SHP77 (cell line): ENCODE results near the gene LMX1B.
"Not testable (repeated sequence)": the region's sequence is repeated elsewhere in the genome, so short reads cannot be mapped to it uniquely, and the experiment has no call there.

ENCODE experiments used
- DNase-seq, 2 experiments: peaks; one replicate each; lab custom pipeline; 2025; lab: John Stamatoyannopoulos, UW

The LMX1B gene

DNA sequence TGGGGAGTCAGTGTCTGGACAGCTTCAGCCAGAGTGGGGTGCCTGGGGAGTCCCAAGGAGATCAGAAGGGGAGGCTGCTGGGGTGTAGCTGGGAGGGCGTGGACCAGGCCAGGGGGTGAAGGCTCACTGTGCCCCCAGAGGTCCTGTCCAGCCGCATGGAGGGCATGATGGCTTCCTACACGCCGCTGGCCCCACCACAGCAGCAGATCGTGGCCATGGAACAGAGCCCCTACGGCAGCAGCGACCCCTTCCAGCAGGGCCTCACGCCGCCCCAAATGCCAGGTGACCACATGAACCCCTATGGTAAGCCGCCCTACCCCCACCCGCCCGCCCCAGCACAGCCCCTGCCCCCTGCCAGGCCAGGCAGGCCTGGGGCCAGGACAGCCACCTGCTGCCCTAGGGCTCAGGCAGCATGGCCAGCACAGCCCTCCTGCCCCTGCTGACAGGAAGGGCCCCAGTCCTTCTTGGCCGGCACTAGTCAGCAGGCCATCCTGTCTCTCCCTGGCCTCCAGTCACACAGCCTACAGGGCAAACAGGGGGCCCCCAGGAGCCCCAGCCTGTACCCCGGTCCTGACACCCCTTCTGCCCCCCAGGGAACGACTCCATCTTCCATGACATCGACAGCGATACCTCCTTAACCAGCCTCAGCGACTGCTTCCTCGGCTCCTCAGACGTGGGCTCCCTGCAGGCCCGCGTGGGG lies 82.1 kb downstream of the LMX1B start:
- no peak for DNase-seq

DNA sequence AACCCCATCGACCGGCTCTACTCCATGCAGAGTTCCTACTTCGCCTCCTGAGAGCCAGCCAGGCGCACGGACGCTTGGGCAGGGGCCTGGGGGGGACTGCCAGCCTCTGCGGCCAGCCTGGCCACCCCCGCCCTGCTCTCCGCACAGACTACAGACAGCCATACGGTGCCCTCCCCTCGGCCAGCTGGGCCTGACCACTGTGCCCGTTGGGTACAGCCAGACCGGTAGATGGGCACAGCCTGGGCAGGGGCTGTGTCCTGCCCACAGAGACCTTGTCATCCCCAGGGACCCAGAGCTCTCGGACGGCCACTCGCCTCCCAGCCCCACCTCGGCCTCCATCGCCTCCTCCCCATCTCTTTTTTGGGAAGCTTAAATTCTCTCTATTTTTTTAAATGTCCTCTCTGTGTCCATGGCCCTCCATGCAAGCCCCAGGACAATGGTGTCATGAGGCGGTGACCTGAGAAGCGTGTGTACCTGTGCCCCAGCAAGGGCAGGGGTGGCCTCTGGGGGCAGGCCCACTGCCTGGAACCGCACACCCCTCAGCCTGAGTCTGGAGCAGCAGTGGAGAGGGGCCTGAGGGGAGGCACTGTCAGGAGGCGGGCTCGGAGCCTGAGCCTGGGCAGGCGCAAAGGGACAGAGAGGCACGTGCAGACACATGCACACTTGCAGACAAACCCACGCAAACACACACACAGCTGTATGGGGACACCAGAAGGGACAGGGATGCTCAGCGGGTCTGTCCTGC lies 82.8 kb downstream of the LMX1B start:
- no peak for DNase-seq

DNA sequence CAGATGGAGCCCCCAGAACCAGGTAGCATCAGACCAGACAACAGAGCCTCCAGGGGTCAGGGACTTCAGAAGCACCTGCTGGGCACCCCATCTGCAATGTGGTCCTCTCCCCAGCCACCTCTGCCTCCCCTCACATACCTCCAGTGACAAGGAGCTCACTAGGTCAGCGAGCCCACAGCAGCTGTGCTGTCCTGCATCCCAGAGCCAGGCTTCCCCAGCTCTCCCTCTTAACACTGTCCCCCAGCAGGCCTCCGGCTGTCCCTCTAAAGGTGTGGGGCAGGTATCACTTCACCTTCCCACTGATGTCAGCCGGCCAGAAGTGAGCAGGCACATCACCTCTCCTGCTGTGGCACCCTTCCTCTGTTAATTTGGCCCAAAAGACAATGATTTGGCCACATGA lies 83.6 kb downstream of the LMX1B start:
- DNase-seq: no peak

DNA sequence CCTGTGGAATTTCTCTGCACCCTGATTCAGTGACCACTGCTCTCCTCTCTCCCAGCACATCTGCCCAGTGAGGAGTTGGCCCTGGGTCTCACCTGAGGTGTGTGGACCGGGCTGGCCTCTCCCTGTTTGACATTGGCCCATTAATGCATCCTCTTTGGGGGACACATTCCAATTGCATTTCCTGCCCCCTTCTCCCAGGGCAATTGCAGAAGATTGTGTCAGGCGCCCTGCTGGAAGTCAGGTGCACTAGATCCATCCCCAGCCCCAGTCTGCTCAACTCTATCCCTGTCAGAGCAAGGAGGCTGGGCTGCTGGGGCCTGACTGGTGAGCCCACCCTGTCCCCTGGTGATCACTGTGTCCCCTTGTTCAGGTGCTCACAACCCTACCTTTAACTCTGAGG lies 84.5 kb downstream of the LMX1B start:
- no peak for DNase-seq

DNA sequence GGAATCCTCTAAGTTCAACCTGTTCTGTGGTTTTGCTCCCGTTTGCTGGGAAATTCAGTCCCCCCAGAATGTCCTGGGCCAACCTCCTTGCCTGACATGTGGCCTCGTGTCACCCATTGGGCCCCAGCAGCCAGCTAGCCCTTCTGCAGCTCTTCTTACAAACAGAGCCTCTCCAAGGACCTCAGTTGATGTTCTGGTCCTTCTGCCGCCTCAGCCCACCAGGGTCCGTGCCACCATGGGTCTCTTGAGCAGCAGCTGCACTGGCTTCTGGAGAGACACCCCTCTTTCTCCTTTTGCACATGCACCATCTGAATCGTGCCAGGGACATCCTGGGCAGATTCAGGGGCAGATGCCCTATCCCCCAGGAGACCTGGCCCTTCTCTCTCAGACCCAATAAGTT lies 85.0 kb downstream of the LMX1B start:
- no peak for DNase-seq

DNA sequence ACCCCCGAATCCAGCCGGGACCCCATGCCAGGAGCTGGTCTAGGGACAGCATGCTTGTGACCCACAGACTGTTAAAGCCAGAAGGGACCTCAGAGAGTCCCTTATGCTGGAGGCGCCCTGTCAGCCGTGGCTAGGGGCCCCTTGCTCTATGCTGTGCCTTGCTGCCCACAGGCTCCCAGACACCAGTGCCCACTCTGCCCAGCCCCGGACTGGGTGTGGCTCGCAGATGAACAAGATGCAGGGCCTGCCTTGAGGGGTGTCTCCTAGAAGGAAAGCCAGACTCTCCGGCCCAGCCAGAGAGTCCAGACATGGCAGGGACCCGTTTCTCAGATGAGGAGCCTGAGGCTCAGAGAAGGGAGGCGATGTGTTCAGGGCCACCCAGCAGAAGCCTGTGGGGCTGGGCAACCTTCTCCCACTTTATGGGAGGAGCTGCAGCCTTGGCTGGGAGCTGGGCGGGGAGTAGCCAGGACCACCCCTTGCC lies 85.7 kb downstream of the LMX1B start:
- DNase-seq: no peak

DNA sequence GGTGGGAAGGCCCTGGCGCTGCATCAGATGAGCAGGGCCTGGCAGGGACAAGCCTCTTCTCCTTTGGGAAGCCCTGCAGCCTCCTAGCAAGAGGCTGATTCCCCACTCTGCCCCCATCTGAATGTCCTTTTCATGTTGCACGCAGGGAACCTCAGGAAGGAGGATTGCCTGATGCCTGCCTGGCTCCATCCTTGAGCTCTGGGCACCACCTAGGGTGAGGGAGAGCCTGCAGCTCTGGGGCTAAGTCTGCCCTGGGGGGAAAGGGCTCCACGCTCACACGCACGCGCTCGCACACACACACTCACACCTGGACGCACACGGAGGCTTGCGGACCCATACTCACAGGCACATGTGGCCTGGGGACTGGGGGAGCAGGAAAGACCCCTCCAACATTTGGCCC lies 86.6 kb downstream of the LMX1B start:
- DNase-seq: no peak

DNA sequence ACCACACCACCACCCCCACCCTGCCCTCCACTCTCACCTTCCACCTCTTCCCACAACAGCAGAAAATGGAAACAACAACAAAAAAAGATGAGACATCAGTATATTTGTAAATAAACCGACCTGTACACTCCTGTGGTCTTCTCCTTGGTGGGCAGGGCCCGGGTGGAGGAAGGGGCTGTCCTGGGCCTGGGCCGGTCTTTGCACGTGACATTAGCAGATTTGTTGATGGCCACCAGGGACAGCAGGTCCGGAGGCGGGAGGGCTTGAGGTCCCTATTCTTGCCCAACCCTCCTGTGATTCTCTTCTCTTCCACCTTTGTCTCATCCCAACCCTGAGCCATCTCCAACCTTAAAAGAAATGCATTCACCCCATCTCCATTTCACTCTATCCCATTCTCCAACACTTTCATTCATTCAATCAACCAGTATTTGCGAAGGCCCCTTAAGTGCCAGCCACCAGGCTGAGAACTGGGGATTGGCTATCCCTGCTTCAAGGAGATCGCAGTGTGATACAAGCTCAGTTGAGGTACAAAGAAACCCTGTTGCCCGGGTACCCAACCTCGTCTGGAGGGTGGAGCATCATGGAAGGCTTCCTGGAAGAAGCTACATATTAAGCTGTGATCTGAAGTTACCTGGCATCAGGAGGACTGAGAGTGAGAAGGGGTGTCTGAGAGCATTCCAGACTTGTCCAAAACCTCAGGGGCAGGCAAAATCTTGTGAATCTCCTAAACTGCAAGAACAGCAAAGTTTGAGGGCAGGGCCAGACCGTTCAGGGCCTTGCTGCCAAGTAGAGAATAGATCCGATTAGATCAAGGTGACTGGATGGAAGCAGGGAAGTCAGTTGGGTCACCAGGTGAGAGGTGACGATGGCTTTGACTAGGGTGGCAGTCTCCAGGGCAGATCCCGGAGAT lies 87.4 kb downstream of the LMX1B start:
- no peak for DNase-seq

DNA sequence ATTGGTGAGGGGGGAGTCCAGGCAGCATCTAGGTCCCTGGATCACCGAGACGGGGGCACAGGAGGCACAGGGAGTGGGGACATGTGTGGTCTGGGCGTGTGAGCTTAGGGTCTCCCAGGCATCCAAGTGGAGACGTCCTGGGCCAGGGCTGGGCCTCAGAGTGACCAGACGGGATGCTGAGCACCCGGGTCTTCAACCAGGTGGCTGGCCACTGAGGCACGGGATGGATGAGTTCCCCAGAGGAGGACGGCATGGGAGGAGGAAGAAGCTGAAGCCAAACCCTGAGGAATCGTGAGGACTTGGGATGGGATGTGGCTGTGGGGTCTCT lies 88.0 kb downstream of the LMX1B start:
- DNase-seq: no peak

DNA sequence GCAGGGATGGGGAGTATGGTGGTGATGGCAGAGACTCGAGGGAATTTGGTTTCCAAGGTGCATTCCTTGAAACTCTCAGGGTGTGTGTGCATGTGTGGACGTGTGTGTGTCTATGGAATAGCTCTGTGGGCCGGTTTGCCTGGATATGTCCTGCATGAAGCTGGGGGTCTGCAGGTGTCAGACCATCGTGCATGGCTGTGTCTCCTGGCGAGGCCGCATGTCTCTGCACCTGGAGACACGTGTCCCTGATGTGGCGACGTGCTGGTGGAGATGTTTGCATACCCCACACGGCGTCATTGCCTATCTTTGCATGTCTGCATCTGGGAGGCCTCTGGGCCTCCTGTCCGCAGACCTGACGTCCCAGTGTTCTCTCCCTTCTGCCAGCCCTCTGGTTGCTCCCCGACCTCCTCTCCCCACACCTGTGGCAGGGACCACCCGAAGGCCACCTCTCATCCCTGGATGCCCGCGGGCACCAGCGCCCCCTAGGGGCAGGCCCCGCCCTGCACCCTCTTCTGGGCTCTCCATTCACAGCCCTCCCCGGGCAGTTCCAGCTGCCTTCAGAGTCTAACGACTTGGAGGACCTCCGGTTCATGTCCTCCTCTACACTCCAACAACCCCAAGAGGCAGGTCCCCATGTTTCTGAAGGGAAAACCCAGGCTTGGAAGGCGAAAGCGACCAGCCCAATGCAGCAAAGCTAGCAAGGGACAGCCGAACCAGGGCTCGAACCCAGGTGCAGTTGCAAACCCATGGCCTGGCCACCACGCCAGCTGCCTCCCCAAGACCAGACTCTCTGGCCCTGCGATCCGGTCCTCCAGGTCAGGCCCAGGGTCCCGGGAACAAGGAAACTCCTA lies 88.6 kb downstream of the LMX1B start:
- DNase-seq: no peak

DNA sequence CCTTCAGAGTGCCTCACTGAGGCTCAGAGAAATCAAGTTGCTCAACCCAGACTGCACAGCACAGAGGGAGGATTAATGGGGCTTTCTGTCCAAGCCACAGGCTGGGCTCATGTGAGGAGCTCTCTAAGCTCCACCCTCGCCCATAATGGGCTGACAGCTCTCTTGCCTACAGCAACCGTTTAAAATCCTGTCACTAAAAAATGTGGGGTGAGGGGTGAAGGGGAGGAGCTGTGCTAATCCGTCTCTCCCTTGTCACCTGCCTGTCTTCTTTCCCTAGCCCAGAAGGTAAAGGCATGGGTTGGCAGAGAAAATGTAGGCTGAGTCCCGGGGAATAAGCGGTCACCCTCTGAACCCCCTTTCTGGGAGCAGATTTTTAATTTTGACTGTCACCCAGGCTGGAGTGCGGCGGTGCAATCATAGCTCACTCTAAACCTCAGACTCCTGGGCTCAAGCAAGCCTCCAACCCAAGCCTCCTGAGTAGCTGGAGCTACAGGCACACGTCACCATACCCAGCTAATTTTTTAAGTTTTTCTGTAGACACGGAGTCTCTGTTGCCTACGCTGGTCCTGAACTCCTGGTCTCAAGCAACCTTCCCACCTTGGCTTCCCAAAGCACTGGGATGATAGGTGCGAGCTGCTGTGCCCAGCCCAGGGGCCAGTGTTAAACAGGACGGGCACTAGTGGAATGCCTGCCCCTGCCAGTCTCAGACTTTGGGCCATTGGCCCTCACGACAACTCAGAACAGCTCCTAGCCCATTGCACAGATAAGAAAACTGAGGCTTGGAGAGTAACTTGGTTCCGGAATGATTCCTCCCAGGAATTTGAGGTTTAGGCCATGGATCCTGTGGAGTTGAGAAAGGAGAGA lies 89.5 kb downstream of the LMX1B start:
- no peak for DNase-seq

DNA sequence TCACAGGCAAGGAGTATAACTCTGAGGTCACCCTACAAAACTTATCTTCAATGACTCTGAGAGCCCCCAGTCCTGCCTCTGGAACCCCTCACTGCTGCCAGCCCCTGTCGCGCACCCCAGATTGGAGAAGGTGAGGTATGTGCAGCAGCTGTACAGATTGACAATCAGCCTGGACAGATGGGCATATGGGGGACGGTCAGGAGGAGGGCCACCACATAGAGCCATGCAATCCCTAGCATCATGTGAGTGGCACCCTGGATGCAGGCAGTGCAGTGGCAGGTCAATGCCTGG lies 90.1 kb downstream of the LMX1B start:
- DNase-seq: no peak

DNA sequence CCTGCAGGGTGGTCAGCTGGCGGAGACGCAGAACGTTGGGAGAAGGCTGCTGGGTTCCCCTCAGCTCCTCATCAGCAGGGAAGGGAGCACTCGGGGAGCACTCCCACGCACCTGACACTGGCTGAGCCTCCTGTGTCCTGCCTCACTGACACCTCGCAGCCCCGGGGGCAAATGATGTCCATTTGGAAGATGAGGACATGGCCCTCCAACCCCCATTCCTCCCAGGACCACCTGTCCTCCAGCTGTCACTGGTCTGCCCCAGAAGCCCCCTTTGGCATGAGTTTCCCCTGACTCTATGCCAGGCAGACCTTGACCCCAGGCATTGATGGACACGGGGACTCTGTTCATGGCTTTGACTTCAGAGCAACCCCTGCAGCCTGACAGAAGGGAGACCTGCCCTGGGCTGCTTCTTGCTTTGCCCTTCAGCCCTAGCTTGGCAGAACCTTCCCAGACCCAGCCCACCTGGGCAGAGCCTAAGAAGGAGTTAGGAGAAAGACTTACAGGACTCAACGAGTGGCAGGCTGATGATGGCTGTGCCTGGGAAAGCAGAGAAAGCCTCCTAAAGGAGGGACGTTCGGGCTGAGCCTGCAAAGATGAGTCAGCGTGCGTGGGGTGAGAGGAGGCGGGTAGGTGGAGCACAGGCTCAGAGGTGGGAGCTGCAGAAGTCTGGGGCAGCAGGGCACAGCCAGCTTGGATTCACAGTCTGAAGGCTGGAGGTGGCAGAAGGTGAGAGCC lies 90.6 kb downstream of the LMX1B start:
- no peak for DNase-seq

DNA sequence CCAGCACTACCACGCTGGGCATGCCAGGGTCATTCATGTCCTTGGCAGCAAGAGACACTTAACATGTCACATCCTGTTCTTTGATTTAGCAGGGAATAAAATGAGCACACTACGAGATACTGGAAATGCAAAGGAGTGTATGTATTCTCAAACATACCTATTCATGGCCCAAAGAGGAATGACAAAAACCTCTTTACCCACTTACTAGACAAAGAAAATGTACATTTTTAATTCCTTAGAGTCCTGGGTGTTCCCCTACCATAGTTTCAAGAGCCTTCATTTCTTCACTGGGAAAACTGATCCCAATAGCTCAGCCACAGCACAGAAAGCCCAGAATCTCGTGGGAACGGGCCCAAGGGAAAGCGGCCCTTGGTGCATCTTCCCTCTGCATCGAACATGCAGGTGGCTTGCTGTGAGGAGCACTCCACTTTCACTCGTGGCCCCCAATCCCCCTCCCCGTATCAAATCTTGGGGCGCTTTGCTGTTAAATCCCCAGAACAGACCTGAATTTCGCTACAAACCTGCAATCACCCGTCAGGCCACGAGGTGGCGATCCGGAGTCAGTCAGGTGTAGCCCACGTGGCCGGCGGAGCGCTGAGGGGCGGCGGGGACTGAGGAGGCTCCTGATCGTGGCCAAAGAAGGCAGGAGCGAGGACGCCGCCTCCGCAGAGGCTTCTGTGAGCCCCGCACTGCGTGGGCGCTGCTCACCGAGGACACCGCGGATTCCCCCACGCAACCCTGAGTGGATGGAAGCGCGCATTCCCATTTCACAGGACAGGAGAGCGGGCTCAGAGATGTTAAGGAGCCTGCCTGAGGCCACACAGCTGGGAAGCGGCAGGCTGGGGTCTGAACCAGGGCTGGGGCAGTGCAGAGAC lies 91.4 kb downstream of the LMX1B start:
- peak; percentile 34 to 75 for DNase-seq

DNA sequence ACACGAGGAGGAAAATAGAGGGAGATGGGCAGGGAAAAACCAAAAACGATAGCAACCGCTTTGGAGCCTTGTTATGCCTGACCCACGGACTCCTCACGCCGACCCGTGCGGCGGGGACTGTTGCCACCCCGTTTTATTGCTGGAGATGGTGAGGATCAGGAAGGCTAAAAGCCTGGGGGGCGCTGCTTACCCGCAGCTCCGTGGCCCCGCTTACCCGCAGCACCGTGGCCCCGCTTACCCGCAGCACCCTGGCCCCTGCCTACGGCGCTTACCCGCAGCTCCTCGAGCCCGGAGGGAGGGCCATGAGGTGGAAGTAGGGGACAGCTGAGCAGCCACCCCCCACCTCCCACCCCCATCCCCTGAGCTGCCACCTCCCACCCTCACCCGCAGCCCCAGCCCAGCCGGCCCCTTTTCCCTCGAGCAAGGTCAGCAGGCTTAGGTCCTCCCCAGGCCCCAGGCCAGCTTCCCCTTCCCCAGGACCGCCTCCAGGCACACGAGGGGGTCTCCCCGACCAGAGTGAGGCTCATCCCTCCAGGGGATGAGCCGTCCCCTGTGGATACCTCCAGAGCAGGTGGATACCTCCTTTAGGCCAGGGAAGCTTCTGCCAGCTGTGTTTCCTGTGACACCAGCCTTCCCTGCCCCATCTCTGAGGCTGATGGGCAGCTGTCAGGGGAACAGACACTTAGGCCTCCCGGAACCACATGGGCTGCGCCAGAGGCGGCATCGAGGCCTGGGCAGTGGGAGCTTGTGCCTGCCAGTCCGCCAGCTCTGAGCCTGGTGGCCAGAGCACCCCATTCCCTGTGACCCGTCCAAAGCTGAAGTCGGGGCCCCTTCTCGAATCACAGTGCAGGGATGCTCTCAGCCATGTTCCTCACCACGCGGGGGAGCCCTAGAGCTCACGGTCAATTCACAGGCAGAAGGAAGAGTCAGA lies 92.3 kb downstream of the LMX1B start:
- DNase-seq: peak in 1 of 2 experiments; percentile 26

DNA sequence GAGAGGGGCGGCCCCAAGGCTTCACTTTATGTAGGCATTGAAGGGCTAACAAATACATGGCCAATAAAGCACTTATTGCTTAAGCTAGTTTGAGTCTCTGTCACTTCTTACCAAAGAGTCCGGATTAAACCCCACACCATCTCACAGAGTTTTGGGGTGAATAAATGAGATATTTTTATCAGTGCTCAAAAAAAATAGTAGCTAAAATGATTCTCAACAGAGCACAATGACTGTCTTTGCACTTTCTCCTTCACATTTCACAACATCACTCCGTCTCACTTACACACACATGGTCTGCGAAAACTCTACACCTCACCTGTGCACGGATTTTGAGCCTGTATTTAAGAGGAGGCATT lies 92.9 kb downstream of the LMX1B start:
- no peak for DNase-seq

DNA sequence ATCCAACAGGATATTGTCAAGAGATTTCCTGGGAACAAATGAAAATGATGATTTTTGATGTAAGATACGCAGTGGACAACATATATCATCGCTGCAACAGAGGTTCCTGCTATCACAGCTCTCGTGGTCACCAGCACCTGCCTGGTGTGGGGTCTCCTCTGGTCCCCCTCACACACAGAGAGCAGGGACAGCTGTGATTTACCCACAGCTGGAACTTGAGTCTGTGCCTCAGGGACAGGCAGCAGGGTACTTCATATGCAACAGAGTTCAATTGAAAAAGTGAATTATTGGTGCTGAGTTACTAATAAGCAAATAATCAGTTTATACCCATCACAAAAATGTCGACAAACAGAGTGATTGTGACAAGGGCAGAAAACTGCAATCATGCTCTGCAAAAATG lies 93.4 kb downstream of the LMX1B start:
- no peak for DNase-seq

DNA sequence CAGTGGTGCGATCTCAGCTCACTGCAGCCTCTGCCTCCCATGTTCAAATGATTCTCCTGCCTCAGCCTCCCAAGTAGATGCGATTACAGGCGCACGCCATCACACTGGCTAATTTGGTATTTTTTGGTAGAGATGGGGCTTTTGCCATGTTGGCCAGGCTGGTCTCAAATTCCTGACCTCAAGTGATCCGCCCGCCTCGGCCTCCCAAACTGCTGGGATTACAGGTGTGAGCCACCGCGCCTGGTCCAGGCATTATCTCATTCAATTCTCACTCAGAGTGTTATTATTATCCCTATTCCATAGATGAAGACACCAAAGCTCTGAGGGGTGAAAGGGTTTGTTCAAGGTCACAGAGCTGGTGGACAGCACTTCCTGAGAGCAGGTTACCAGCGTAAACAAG lies 94.0 kb downstream of the LMX1B start:
- not testable (repeated sequence) for DNase-seq
